HepG2 (cell line): ENCODE measurements around the gene ZNF248.

Source experiments
- AGO2 ChIP-seq: fragments of 200-400 bp; formaldehyde crosslinking; optimal IDR thresholded peaks from 2 replicates; pipeline ENCODE3; 2017; ENCODE audit warnings: mild to moderate bottlenecking, low read depth, low read length, moderate library complexity
- FOSL1 ChIP-seq: sonication (generic); formaldehyde crosslinking; IDR thresholded peaks from 2 replicates; pipeline ENCODE4 v1.9.0; 2021; ENCODE audit warnings: missing genetic modification reagents, borderline replicate concordance
- GABPA ChIP-seq, 2 experiments: IDR thresholded peaks; 2 replicates each; pipeline ENCODE4 v1.6.1; 2011 to 2016; ENCODE audit warnings: low read depth in 2 of 2, low read length in 1 of 2, missing biosample characterization in 1 of 2, missing genetic modification characterization in 1 of 2
- JUN ChIP-seq: sonication (generic); formaldehyde crosslinking; IDR thresholded peaks from 2 replicates; pipeline ENCODE4 v1.4.0; 2020; ENCODE audit warnings: mild to moderate bottlenecking, missing genetic modification reagents
- MIER2 ChIP-seq: IDR thresholded peaks from 2 replicates; pipeline ENCODE4 v1.6.1; 2016; ENCODE audit warnings: missing biosample characterization, missing genetic modification reagents
- POLR2A ChIP-seq, 2 experiments: IDR thresholded peaks; 2 replicates each; pipeline ENCODE4 v1.6.1; 2011; ENCODE audit warnings: low read depth in 2 of 2, low read length in 2 of 2, mild to moderate bottlenecking in 1 of 2, moderate library complexity in 1 of 2; ENCODE audit not compliant: insufficient read depth in 1 of 2
- SMAD3 ChIP-seq: sonication (generic); formaldehyde crosslinking; IDR thresholded peaks from 2 replicates; pipeline ENCODE4 v1.4.0; 2020; ENCODE audit warnings: missing genetic modification reagents
- TRIM24 ChIP-seq: sonication (generic); formaldehyde crosslinking; IDR thresholded peaks from 2 replicates; pipeline ENCODE4 v1.8.0; 2022; ENCODE audit warnings: mild to moderate bottlenecking, missing genetic modification reagents
- ZNF335 ChIP-seq: sonication (generic); formaldehyde crosslinking; IDR thresholded peaks from 2 replicates; pipeline ENCODE4 v1.4.0; 2020; ENCODE audit warnings: missing genetic modification reagents
- ZNF552 ChIP-seq: sonication (generic); formaldehyde crosslinking; IDR thresholded peaks from 2 replicates; pipeline ENCODE4 v1.9.0; 2022; ENCODE audit warnings: missing genetic modification reagents, mild to moderate bottlenecking, borderline replicate concordance
- TF ChIP-seq, protein P1 (sequence below): sonication (generic); formaldehyde crosslinking; IDR thresholded peaks from 2 replicates; pipeline ENCODE4; 2020; ENCODE audit warnings: missing genetic modification reagents, mild to moderate bottlenecking, borderline replicate concordance
- TF ChIP-seq, protein P2 (sequence below): sonication (generic); formaldehyde crosslinking; IDR thresholded peaks from 2 replicates; pipeline ENCODE4 v1.5.0; 2020; ENCODE audit warnings: mild to moderate bottlenecking, missing genetic modification reagents, moderate library complexity
- TF ChIP-seq, protein P3 (sequence below): sonication (generic); formaldehyde crosslinking; IDR thresholded peaks from 2 replicates; pipeline ENCODE4 v1.4.0; 2020; ENCODE audit warnings: missing genetic modification reagents

DNA sequence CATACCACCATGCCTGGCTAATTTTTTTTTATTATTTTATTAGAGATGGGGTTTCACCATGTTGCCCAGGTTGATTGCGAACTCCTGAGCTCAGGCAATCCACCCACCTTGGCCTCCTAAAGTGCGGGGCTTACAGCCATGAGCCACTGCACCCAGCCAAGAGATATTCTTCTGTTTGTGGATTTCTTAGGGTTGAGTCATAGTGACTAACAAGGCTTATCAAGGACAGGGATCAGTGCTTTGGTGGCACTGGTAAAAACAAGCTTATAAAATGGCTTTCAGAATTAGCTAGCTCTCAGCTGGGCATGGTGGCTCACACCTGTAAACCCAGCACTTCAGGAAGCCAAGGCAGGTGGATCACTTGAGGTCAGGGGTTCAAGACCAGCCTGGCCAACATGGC, 122.4 kb downstream of the ZNF248 start:
- TF ChIP-seq, protein P1, sequence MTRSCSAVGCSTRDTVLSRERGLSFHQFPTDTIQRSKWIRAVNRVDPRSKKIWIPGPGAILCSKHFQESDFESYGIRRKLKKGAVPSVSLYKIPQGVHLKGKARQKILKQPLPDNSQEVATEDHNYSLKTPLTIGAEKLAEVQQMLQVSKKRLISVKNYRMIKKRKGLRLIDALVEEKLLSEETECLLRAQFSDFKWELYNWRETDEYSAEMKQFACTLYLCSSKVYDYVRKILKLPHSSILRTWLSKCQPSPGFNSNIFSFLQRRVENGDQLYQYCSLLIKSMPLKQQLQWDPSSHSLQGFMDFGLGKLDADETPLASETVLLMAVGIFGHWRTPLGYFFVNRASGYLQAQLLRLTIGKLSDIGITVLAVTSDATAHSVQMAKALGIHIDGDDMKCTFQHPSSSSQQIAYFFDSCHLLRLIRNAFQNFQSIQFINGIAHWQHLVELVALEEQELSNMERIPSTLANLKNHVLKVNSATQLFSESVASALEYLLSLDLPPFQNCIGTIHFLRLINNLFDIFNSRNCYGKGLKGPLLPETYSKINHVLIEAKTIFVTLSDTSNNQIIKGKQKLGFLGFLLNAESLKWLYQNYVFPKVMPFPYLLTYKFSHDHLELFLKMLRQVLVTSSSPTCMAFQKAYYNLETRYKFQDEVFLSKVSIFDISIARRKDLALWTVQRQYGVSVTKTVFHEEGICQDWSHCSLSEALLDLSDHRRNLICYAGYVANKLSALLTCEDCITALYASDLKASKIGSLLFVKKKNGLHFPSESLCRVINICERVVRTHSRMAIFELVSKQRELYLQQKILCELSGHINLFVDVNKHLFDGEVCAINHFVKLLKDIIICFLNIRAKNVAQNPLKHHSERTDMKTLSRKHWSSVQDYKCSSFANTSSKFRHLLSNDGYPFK: no peak
- TF ChIP-seq AGO2 (no peak), ZNF552 (CRISPR knock-in tag) (no peak), ZNF335 (CRISPR knock-in tag) (no peak), JUN (CRISPR knock-in tag) (no peak), MIER2 (no peak), GABPA (IDR thresholded peaks at IDR 0.05; ENCODE audit: low read depth, low read length) (no peak), GABPA (CRISPR knock-in tag; IDR thresholded peaks at IDR 0.05; ENCODE audit: low read depth) (no peak), TRIM24 (no peak), FOSL1 (CRISPR knock-in tag) (peak; percentile 76), SMAD3 (CRISPR knock-in tag) (no peak), POLR2A (IDR thresholded peaks at IDR 0.05; ENCODE audit: insufficient read depth in 1 of 2, low read depth in 2 of 2, low read length in 2 of 2) (no peak)
- TF ChIP-seq, protein P2, sequence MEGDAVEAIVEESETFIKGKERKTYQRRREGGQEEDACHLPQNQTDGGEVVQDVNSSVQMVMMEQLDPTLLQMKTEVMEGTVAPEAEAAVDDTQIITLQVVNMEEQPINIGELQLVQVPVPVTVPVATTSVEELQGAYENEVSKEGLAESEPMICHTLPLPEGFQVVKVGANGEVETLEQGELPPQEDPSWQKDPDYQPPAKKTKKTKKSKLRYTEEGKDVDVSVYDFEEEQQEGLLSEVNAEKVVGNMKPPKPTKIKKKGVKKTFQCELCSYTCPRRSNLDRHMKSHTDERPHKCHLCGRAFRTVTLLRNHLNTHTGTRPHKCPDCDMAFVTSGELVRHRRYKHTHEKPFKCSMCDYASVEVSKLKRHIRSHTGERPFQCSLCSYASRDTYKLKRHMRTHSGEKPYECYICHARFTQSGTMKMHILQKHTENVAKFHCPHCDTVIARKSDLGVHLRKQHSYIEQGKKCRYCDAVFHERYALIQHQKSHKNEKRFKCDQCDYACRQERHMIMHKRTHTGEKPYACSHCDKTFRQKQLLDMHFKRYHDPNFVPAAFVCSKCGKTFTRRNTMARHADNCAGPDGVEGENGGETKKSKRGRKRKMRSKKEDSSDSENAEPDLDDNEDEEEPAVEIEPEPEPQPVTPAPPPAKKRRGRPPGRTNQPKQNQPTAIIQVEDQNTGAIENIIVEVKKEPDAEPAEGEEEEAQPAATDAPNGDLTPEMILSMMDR (CRISPR knock-in tag): no peak
- TF ChIP-seq, protein P3, sequence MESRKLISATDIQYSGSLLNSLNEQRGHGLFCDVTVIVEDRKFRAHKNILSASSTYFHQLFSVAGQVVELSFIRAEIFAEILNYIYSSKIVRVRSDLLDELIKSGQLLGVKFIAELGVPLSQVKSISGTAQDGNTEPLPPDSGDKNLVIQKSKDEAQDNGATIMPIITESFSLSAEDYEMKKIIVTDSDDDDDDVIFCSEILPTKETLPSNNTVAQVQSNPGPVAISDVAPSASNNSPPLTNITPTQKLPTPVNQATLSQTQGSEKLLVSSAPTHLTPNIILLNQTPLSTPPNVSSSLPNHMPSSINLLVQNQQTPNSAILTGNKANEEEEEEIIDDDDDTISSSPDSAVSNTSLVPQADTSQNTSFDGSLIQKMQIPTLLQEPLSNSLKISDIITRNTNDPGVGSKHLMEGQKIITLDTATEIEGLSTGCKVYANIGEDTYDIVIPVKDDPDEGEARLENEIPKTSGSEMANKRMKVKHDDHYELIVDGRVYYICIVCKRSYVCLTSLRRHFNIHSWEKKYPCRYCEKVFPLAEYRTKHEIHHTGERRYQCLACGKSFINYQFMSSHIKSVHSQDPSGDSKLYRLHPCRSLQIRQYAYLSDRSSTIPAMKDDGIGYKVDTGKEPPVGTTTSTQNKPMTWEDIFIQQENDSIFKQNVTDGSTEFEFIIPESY (CRISPR knock-in tag): no peak
